Measurements from ENCODE around the gene SELENOP. TPM values are rescaled to one million over a fixed set of nuclear protein-coding genes. Genes with fewer than 3 reads are reported as not detected.

The SELENOP gene
- total and polyA plus RNA-seq, 2 experiments from 2014 or later, result 11.0 to 12.3 TPM

- Histone ChIP-seq H3K4me3 (no peak overlapping the region), H3K9me2 (ENCODE audit: insufficient read depth) (0 out of 2 replicates have a peak, but pooled peaks cover 2% of the 10 kb centered on the region), H2AFZ (no peak overlapping the region), H3K36me3 (ENCODE audit: insufficient read depth) (no peaks in the 10 kb centered on the region), H3K27ac (ENCODE audit: low read depth) (no peak overlapping the region), H3K79me2 (replicated peaks; ENCODE audit: insufficient read depth) (no peaks in the 10 kb centered on the region), H4K20me1 (replicated peaks; ENCODE audit: insufficient read depth) (no peaks in the 10 kb centered on the region), H3K4me1 (ENCODE audit: insufficient read depth) (no peaks in the 10 kb centered on the region), H3F3A (replicated peaks; ENCODE audit: low read depth) (no peaks in the 10 kb centered on the region), H3K4me2 (no peak overlapping the region), H3K27me3 (ENCODE audit: insufficient read depth) (no peaks in the 10 kb centered on the region)
- Mint-ChIP-seq H3K4me1 (no peaks in the 10 kb centered on the region), H3K36me3 (ENCODE audit: low read depth) (no peaks in the 10 kb centered on the region), H3K27me3 (ENCODE audit: insufficient read depth, low read depth, poor library complexity) (peaks cover 6% of the 10 kb centered on the region), H3K27ac (no peak overlapping the region), H3K9me3 (0 out of 3 replicates have a peak, but pooled peaks cover 3% of the 10 kb centered on the region), H3K4me3 (no peak overlapping the region)
- ATAC-seq, result no peak
- DNase-seq (ENCODE audit: low spot score), result no peak
- TF ChIP-seq, protein P1, sequence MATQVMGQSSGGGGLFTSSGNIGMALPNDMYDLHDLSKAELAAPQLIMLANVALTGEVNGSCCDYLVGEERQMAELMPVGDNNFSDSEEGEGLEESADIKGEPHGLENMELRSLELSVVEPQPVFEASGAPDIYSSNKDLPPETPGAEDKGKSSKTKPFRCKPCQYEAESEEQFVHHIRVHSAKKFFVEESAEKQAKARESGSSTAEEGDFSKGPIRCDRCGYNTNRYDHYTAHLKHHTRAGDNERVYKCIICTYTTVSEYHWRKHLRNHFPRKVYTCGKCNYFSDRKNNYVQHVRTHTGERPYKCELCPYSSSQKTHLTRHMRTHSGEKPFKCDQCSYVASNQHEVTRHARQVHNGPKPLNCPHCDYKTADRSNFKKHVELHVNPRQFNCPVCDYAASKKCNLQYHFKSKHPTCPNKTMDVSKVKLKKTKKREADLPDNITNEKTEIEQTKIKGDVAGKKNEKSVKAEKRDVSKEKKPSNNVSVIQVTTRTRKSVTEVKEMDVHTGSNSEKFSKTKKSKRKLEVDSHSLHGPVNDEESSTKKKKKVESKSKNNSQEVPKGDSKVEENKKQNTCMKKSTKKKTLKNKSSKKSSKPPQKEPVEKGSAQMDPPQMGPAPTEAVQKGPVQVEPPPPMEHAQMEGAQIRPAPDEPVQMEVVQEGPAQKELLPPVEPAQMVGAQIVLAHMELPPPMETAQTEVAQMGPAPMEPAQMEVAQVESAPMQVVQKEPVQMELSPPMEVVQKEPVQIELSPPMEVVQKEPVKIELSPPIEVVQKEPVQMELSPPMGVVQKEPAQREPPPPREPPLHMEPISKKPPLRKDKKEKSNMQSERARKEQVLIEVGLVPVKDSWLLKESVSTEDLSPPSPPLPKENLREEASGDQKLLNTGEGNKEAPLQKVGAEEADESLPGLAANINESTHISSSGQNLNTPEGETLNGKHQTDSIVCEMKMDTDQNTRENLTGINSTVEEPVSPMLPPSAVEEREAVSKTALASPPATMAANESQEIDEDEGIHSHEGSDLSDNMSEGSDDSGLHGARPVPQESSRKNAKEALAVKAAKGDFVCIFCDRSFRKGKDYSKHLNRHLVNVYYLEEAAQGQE (IDR thresholded peaks at IDR 0.05; ENCODE audit: unreplicated experiment), result no peak
Measured at GRCh38 chr5:42830924-42831323, 19.2 kb upstream of the SELENOP start.

DNA sequence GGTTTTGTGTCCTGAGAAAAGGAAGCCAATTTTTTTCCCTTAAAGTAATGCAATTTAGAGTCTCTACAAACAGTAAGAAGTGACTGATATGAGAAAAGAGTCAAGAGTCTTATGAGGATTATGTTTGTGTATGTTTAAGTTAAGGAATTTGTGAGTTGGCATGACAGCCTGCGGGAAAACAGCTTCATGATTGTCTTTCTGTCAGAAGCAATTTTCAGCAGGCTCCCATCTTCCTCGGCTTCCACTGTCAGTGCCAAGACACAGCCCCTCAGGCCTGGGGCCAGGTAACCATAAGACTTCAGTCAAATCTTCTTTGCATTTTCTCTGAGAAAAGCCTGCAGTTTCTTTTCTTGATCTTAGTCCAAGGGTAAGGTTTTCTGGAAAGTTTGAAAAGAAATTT, 17.0 kb upstream of the SELENOP start:
- no peak for DNase-seq (ENCODE audit: low spot score)
- Histone ChIP-seq H2AFZ (no peak overlapping the region), H3K4me1 (ENCODE audit: insufficient read depth) (no peaks in the 10 kb centered on the region)
- TF ChIP-seq ZNF114 (CRISPR knock-in tag; IDR thresholded peaks at IDR 0.05), result no peak
- TF ChIP-seq NANOG (IDR thresholded peaks at IDR 0.05; ENCODE audit: borderline replicate concordance), result no peak
- TF ChIP-seq, protein P2, sequence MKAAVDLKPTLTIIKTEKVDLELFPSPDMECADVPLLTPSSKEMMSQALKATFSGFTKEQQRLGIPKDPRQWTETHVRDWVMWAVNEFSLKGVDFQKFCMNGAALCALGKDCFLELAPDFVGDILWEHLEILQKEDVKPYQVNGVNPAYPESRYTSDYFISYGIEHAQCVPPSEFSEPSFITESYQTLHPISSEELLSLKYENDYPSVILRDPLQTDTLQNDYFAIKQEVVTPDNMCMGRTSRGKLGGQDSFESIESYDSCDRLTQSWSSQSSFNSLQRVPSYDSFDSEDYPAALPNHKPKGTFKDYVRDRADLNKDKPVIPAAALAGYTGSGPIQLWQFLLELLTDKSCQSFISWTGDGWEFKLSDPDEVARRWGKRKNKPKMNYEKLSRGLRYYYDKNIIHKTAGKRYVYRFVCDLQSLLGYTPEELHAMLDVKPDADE (IDR thresholded peaks at IDR 0.05), result no peak
- TF ChIP-seq, protein P3, sequence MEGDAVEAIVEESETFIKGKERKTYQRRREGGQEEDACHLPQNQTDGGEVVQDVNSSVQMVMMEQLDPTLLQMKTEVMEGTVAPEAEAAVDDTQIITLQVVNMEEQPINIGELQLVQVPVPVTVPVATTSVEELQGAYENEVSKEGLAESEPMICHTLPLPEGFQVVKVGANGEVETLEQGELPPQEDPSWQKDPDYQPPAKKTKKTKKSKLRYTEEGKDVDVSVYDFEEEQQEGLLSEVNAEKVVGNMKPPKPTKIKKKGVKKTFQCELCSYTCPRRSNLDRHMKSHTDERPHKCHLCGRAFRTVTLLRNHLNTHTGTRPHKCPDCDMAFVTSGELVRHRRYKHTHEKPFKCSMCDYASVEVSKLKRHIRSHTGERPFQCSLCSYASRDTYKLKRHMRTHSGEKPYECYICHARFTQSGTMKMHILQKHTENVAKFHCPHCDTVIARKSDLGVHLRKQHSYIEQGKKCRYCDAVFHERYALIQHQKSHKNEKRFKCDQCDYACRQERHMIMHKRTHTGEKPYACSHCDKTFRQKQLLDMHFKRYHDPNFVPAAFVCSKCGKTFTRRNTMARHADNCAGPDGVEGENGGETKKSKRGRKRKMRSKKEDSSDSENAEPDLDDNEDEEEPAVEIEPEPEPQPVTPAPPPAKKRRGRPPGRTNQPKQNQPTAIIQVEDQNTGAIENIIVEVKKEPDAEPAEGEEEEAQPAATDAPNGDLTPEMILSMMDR (conservative IDR thresholded peaks at IDR 0.05; ENCODE audit: low read depth in 2 of 2), result no peak
- TF ChIP-seq EZH2phosphoT487 (IDR thresholded peaks at IDR 0.05; ENCODE audit: unreplicated experiment), result no peak
- TF ChIP-seq, protein P4, sequence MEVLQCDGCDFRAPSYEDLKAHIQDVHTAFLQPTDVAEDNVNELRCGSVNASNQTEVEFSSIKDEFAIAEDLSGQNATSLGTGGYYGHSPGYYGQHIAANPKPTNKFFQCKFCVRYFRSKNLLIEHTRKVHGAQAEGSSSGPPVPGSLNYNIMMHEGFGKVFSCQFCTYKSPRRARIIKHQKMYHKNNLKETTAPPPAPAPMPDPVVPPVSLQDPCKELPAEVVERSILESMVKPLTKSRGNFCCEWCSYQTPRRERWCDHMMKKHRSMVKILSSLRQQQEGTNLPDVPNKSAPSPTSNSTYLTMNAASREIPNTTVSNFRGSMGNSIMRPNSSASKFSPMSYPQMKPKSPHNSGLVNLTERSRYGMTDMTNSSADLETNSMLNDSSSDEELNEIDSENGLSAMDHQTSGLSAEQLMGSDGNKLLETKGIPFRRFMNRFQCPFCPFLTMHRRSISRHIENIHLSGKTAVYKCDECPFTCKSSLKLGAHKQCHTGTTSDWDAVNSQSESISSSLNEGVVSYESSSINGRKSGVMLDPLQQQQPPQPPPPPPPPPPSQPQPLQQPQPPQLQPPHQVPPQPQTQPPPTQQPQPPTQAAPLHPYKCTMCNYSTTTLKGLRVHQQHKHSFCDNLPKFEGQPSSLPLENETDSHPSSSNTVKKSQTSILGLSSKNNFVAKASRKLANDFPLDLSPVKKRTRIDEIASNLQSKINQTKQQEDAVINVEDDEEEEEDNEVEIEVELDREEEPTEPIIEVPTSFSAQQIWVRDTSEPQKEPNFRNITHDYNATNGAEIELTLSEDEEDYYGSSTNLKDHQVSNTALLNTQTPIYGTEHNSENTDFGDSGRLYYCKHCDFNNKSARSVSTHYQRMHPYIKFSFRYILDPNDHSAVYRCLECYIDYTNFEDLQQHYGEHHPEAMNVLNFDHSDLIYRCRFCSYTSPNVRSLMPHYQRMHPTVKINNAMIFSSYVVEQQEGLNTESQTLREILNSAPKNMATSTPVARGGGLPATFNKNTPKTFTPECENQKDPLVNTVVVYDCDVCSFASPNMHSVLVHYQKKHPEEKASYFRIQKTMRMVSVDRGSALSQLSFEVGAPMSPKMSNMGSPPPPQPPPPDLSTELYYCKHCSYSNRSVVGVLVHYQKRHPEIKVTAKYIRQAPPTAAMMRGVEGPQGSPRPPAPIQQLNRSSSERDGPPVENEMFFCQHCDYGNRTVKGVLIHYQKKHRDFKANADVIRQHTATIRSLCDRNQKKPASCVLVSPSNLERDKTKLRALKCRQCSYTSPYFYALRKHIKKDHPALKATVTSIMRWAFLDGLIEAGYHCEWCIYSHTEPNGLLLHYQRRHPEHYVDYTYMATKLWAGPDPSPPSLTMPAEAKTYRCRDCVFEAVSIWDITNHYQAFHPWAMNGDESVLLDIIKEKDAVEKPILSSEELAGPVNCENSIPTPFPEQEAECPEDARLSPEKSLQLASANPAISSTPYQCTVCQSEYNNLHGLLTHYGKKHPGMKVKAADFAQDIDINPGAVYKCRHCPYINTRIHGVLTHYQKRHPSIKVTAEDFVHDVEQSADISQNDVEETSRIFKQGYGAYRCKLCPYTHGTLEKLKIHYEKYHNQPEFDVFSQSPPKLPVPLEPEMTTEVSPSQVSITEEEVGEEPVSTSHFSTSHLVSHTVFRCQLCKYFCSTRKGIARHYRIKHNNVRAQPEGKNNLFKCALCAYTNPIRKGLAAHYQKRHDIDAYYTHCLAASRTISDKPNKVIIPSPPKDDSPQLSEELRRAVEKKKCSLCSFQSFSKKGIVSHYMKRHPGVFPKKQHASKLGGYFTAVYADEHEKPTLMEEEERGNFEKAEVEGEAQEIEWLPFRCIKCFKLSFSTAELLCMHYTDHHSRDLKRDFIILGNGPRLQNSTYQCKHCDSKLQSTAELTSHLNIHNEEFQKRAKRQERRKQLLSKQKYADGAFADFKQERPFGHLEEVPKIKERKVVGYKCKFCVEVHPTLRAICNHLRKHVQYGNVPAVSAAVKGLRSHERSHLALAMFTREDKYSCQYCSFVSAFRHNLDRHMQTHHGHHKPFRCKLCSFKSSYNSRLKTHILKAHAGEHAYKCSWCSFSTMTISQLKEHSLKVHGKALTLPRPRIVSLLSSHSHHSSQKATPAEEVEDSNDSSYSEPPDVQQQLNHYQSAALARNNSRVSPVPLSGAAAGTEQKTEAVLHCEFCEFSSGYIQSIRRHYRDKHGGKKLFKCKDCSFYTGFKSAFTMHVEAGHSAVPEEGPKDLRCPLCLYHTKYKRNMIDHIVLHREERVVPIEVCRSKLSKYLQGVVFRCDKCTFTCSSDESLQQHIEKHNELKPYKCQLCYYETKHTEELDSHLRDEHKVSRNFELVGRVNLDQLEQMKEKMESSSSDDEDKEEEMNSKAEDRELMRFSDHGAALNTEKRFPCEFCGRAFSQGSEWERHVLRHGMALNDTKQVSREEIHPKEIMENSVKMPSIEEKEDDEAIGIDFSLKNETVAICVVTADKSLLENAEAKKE (CRISPR knock-in tag; IDR thresholded peaks at IDR 0.05), result no peak
- TF ChIP-seq POLR2AphosphoS5 (IDR thresholded peaks at IDR 0.05; ENCODE audit: low read depth), result no peak

More for the DNA sequence above, 17.0 kb upstream of the SELENOP start:
- H3K27me3 Mint-ChIP-seq (ENCODE audit: insufficient read depth, low read depth, poor library complexity), result peaks cover 2% of the 10 kb centered on the region
- Histone ChIP-seq H3K79me2 (replicated peaks; ENCODE audit: insufficient read depth) (no peaks in the 10 kb centered on the region), H4K20me1 (replicated peaks; ENCODE audit: insufficient read depth) (no peaks in the 10 kb centered on the region), H3K27me3 (ENCODE audit: insufficient read depth) (no peaks in the 10 kb centered on the region), H3K27ac (ENCODE audit: low read depth) (no peak overlapping the region), H3K9me2 (ENCODE audit: insufficient read depth) (0 out of 2 replicates have a peak, but pooled peaks cover 2% of the 10 kb centered on the region), H3K36me3 (ENCODE audit: insufficient read depth) (no peaks in the 10 kb centered on the region), H3F3A (replicated peaks; ENCODE audit: low read depth) (no peaks in the 10 kb centered on the region), H3K4me3 (no peak overlapping the region), H3K4me2 (no peak overlapping the region)
- no peak overlapping the region for H3K4me3 Mint-ChIP-seq
- no peak overlapping the region for H3K27ac Mint-ChIP-seq
- H3K9me3 Mint-ChIP-seq, result no peaks in the 10 kb centered on the region
- ATAC-seq, result no peak
- H3K36me3 Mint-ChIP-seq (ENCODE audit: low read depth), result no peaks in the 10 kb centered on the region
- no peaks in the 10 kb centered on the region for H3K4me1 Mint-ChIP-seq
